GM21786 (cell line): Measurements from ENCODE around the gene MANEAL.

ENCODE experiments used
- ATAC-seq: cut with Tn5 transposase; IDR thresholded peaks from one replicate; pipeline ENCODE4 v1.9.1; 2021; ENCODE audit not compliant: unreplicated experiment

MANEAL gene

GRCh38 chr1:37825506-37825905 lies 31.9 kb downstream of the MANEAL start:
- no peak for ATAC-seq

DNA sequence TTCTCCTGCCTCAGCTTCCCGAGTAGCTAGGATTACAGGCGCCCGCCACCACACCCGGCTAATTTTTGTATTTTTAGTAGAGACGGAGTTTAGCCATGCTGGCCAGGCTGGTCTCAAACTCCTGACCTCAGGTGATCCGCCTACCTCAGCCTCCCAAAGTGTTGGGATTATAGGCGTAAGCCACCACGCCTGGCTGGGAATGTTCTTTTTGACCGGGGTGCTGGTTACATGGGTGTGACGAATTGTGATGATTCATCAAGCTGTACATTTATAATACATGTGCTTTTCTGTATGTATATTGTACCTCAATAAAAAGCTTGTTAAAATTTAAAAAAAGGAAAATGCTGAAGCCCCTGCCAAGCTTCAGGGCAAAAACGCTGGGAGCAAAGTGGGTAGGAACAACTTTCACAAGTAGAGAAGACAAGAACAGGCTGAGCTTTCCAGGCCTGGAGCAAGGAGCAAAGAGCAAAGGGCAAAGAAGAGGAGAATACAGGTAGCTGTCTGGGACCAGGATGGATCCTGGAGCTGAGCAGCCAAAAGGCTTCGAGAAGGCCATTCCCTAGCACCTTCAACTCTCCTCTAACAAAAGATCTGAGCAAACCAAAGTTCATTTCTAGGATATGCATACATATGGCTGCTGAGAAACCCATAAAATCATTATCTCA lies 34.9 kb downstream of the MANEAL start:
- ATAC-seq = no peak

GRCh38 chr1:37831109-37831508 lies 37.5 kb downstream of the MANEAL start:
- no peak for ATAC-seq

- ATAC-seq = no peak
Observed at GRCh38 chr1:37831809-37832208, 38.2 kb downstream of the MANEAL start.

DNA sequence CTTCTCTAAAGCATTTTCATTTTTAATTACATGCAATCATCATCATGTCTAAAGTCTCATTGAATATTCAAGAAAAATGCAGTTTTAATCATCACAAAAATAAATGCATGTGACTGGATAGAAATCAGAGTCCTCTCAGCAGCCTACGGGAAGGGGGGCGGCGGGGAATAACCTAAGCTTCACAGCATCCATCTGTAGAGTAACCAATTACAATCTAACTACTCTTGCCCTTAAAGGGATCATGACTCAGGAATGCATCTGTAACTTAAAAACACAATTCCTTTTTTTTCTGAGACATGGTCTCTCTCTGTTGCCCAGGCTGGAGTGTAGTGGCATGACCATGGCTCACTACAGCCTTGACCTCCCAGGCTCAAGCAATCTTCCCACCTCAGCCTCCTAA lies 43.1 kb downstream of the MANEAL start:
- ATAC-seq = no peak

- ATAC-seq = no peak
Observed at GRCh38 chr1:37839676-37840075, 46.0 kb downstream of the MANEAL start.

GRCh38 chr1:37840711-37841110 lies 47.1 kb downstream of the MANEAL start:
- no peak for ATAC-seq

GRCh38 chr1:37841652-37842051 lies 48.0 kb downstream of the MANEAL start:
- ATAC-seq = no peak

DNA sequence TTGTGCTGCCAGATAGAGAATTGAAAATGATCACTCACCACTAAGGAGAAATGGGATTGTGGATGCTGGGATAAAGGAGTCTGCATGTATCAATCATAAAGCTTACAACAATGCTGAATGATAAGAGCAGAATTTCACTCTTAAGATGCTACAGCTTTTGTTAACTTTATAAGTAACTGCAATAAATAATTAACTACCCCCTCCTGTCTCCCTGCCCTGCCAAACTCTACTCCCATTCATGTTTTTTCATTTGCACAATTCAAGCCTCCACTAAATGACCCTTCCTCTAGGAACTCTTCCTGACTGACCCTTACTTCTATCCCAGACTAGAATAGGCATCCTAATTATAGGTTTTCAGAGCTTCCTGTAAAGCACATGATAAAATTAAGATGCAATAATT lies 50.9 kb downstream of the MANEAL start:
- no peak for ATAC-seq

DNA sequence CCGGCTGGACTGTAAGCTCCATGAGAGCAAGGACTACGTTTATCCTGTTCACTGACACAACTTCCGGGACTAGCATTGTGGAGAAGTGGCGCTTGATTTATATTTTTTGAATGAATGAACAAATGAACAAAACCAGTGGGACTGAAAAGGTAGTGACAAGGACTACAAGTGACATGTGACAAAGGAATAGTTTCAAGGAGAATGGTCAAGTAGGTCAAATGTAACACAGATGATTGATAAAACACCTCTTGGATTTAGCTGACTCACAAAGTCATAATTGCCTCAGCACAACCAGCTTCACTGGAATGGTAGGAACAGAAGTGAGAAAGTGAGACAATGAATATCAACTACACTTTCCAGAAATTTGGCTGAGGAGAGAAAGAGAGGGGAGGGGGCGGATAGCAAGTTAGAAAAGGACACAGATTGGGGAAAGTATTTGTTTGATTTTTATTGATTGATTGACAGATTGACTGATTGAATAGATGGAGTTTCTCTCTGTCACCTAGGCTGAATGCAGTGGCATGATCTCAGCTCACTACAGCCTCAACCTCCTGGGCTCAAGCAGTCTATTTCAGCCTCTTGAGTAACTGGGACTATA lies 51.5 kb downstream of the MANEAL start:
- ATAC-seq = no peak

GRCh38 chr1:37845786-37846185 lies 52.1 kb downstream of the MANEAL start:
- no peak for ATAC-seq

- no peak for ATAC-seq
Observed at GRCh38 chr1:37846647-37847339, 53.1 kb downstream of the MANEAL start.

DNA sequence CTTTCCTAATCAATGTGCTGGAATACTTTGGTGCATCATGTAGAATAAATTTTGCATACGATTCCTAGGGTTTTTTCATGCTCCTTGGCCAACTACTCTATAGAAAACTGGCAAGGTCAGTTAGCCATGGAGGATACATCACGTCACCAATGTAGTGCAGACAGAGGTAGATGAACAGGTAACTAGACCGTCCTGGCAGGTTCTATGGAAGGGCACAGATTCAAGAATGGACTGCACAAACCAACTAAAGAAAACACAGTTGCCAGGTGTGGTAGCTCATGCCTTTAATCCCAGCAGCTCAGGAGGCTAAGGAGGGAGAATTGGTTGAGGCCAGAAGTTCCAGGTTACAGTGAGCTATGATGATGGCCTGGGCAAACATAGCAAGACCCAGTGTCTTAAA lies 55.8 kb downstream of the MANEAL start:
- ATAC-seq = no peak

- no peak for ATAC-seq
Observed at GRCh38 chr1:37850352-37850955, 56.8 kb downstream of the MANEAL start.
